Activated naive CD4-positive, alpha-beta T cell treated with anti-CD3 and anti-CD28 coated beads, Interleukin-2, amount 10 ng/mL, durations not matched to agents 7 days and 5 days (primary cell): Measurements from ENCODE around the gene ADCY1.

Experiments used
- CTCF ChIA-PET: fragments of 350-600 bp; sonication (Branson Sonifier 250); formaldehyde crosslinking; loops from one replicate; lab custom pipeline; 2021; ENCODE audit warnings: antibody characterized with exemption; lab: Charles Lee
- DNase-seq: peaks from one replicate; pipeline ENCODE4 v3.0.0-alpha.2; 2020
- H3K27ac Mint-ChIP-seq: one replicate; pipeline ENCODE4 v1.8.0; 2021; ENCODE audit warnings: mild to moderate bottlenecking, moderate library complexity, mixed read lengths
- H3K27me3 Mint-ChIP-seq: one replicate; pipeline ENCODE4 v1.8.0; 2021; ENCODE audit warnings: mild to moderate bottlenecking, mixed read lengths
- H3K36me3 Mint-ChIP-seq: one replicate; pipeline ENCODE4 v1.8.0; 2021; ENCODE audit warnings: mixed read lengths
- H3K4me1 Mint-ChIP-seq: one replicate; pipeline ENCODE4 v1.8.0; 2021; ENCODE audit warnings: mixed read lengths
- H3K4me3 Mint-ChIP-seq: one replicate; pipeline ENCODE4 v1.8.0; 2021; ENCODE audit warnings: mild to moderate bottlenecking, moderate library complexity, mixed read lengths
- H3K9me3 Mint-ChIP-seq: one replicate; pipeline ENCODE4 v1.8.0; 2021; ENCODE audit warnings: mixed read lengths

ADCY1 gene

DNA sequence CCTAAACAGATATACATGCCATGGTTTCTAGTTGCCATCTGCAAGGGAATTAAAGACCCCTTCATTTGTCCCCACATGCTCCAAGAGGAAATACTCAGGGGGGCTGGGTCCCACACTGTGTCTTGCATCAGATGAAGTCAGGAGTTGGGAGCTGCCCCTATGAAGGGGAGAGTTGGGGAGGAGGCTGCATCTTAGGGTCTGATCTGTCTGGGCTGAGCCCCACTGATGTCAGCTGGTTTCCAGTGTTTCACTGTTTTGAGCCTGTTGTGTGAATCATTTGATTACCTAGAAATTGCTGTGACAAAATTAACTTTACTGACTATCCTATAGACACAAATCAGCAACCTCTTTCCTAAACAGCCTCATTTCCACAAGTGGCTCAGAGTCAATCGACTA lies 4.9 kb upstream of the ADCY1 start:
- CTCF ChIA-PET: no interaction called here
- no peak overlapping the region for H3K4me3 Mint-ChIP-seq
- DNase-seq: no peak
- H3K36me3 Mint-ChIP-seq: no peaks in the 10 kb centered on the region
- H3K27ac Mint-ChIP-seq: no peak overlapping the region
- no peaks in the 10 kb centered on the region for H3K4me1 Mint-ChIP-seq
- H3K27me3 Mint-ChIP-seq: peaks cover 28% of the 10 kb centered on the region
- no peaks in the 10 kb centered on the region for H3K9me3 Mint-ChIP-seq

- Mint-ChIP-seq H3K4me1 (no peaks in the 10 kb centered on the region), H3K36me3 (no peaks in the 10 kb centered on the region), H3K9me3 (no peaks in the 10 kb centered on the region), H3K27me3 (peaks cover 40% of the 10 kb centered on the region), H3K27ac (no peak overlapping the region), H3K4me3 (no peak overlapping the region)
- CTCF ChIA-PET: no interaction called here
- DNase-seq: no peak
These were observed 3.4 kb upstream of the ADCY1 start for GRCh38 chr7:45570797-45571196.

DNA sequence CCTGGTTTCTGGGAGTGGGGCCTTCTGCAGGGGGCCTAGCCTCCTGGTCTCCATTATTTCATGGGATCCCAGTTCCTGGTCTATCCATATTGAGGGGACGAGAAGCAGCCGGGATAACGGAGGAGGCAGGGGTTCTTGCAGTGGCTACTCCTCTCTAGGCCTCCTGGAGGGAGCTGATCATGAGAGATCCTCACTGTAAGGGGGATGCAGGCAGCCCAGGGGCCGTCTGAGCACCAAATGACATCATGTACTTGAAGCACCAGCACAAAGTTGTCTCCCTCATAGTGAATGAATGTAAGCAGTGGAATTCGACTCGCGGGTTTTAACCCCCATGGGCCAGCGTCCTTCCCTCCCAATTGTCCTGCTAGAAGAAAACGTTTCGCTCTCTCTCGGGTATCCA lies 964 bp upstream of the ADCY1 start:
- Mint-ChIP-seq H3K36me3 (no peaks in the 10 kb centered on the region), H3K4me1 (no peaks in the 10 kb centered on the region), H3K27ac (no peak overlapping the region), H3K9me3 (no peaks in the 10 kb centered on the region), H3K4me3 (peak overlapping the region; percentile 58), H3K27me3 (peaks cover 64% of the 10 kb centered on the region)
- no peak for DNase-seq
- CTCF ChIA-PET: no interaction called here

- Mint-ChIP-seq H3K4me3 (no peak overlapping the region), H3K27ac (no peak overlapping the region), H3K9me3 (no peaks in the 10 kb centered on the region), H3K36me3 (no peaks in the 10 kb centered on the region), H3K4me1 (no peaks in the 10 kb centered on the region), H3K27me3 (peaks cover 66% of the 10 kb centered on the region)
- DNase-seq: no peak
- CTCF ChIA-PET: no interaction called here
These were observed 174 bp downstream of the ADCY1 start for GRCh38 chr7:45574416-45574668.

GRCh38 chr7:45574669-45575500 lies 717 bp downstream of the ADCY1 start:
- peak overlapping the region; percentile 31 for H3K4me3 Mint-ChIP-seq
- DNase-seq: no peak
- H3K36me3 Mint-ChIP-seq: no peaks in the 10 kb centered on the region
- CTCF ChIA-PET: no interaction called here
- H3K27ac Mint-ChIP-seq: no peak overlapping the region
- no peaks in the 10 kb centered on the region for H3K4me1 Mint-ChIP-seq
- H3K9me3 Mint-ChIP-seq: no peaks in the 10 kb centered on the region
- peaks cover 66% of the 10 kb centered on the region for H3K27me3 Mint-ChIP-seq

GRCh38 chr7:45575501-45576248 lies 1.5 kb downstream of the ADCY1 start:
- no peak for DNase-seq
- H3K9me3 Mint-ChIP-seq: no peaks in the 10 kb centered on the region
- no peak overlapping the region for H3K4me3 Mint-ChIP-seq
- no peaks in the 10 kb centered on the region for H3K36me3 Mint-ChIP-seq
- H3K27me3 Mint-ChIP-seq: peaks cover 66% of the 10 kb centered on the region
- H3K27ac Mint-ChIP-seq: no peak overlapping the region
- no peaks in the 10 kb centered on the region for H3K4me1 Mint-ChIP-seq
- CTCF ChIA-PET: no interaction called here

GRCh38 chr7:45576249-45576929 lies 2.2 kb downstream of the ADCY1 start:
- Mint-ChIP-seq H3K27ac (no peak overlapping the region), H3K9me3 (no peaks in the 10 kb centered on the region), H3K4me1 (no peaks in the 10 kb centered on the region), H3K4me3 (no peak overlapping the region), H3K36me3 (no peaks in the 10 kb centered on the region), H3K27me3 (peaks cover 65% of the 10 kb centered on the region)
- no peak for DNase-seq
- CTCF ChIA-PET: no interaction called here

DNA sequence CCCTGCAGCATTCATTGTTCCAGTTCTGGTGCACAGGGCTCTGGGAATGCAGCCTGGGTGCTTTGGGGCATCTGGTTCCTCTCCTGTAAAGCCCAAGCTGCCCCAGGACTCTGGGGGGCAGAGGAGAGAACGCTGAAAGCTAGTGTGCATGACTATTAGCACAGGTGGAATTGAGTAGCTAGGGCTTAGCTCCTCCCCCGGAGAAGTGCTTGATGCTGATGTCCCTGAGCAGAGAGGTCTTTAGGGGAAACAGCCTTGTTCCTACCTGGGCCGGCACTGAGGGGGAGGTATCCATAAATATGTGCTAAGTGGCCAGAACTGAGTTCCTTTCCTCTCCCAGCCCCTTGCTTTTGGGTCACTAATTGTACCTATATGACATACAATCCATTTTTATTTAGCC lies 3.9 kb downstream of the ADCY1 start:
- Mint-ChIP-seq H3K9me3 (no peaks in the 10 kb centered on the region), H3K27me3 (peaks cover 49% of the 10 kb centered on the region), H3K27ac (no peak overlapping the region), H3K4me3 (no peak overlapping the region), H3K4me1 (no peaks in the 10 kb centered on the region), H3K36me3 (no peaks in the 10 kb centered on the region)
- CTCF ChIA-PET: no interaction called here
- no peak for DNase-seq

GRCh38 chr7:45578467-45578866 lies 4.3 kb downstream of the ADCY1 start:
- Mint-ChIP-seq H3K27me3 (peaks cover 45% of the 10 kb centered on the region), H3K9me3 (no peaks in the 10 kb centered on the region), H3K4me1 (no peaks in the 10 kb centered on the region), H3K36me3 (no peaks in the 10 kb centered on the region), H3K4me3 (no peak overlapping the region), H3K27ac (no peak overlapping the region)
- DNase-seq: no peak
- CTCF ChIA-PET: no interaction called here

GRCh38 chr7:45579391-45579801 lies 5.2 kb downstream of the ADCY1 start:
- no peak overlapping the region for H3K4me3 Mint-ChIP-seq
- H3K4me1 Mint-ChIP-seq: no peaks in the 10 kb centered on the region
- no peak for DNase-seq
- H3K27me3 Mint-ChIP-seq: peaks cover 38% of the 10 kb centered on the region
- H3K27ac Mint-ChIP-seq: no peak overlapping the region
- H3K9me3 Mint-ChIP-seq: no peaks in the 10 kb centered on the region
- CTCF ChIA-PET: no interaction called here
- H3K36me3 Mint-ChIP-seq: no peaks in the 10 kb centered on the region

DNA sequence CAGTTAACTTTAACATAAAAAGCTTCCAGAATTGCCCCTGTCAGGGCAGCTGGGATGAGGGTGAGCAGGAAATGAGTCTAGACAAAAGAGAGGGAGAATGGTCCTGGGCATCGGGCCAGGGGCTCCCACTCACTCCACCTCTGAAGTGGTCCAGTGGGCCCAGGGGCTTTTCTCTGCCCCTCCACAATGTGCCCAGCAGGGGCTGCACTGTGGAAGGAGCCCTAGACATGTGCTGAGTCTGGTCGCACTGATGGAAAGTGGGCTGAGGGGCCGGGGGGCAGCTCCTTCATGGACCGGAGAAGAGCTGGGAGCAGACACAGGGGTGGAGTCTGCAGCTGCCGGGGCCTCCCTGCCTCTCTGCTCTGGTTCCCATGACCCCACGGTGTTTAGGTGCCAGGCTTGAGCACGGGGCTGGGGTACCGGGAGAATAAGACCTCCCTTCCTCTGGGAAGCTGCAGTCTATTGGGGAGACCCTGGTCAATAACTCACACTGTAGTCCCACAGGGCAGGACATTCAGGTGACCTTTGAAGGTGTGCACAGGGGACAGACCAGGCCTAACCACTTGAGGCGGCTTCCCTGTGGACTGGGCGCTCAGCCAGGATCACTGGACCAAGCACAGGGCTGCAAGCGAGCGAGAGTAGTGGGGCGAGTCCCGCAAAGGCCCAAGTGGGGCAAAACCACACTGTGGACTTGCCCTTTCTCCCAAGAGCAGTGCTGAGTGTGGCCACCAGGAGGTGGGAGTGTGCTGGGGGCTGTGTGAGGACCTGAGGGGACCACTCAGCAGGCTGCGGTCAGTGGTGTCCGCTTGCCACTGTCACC lies 6.1 kb downstream of the ADCY1 start:
- no peaks in the 10 kb centered on the region for H3K9me3 Mint-ChIP-seq
- no peaks in the 10 kb centered on the region for H3K36me3 Mint-ChIP-seq
- no peak for DNase-seq
- H3K4me1 Mint-ChIP-seq: no peaks in the 10 kb centered on the region
- H3K27ac Mint-ChIP-seq: no peak overlapping the region
- no peak overlapping the region for H3K4me3 Mint-ChIP-seq
- peaks cover 32% of the 10 kb centered on the region for H3K27me3 Mint-ChIP-seq
- CTCF ChIA-PET: no interaction called here

DNA sequence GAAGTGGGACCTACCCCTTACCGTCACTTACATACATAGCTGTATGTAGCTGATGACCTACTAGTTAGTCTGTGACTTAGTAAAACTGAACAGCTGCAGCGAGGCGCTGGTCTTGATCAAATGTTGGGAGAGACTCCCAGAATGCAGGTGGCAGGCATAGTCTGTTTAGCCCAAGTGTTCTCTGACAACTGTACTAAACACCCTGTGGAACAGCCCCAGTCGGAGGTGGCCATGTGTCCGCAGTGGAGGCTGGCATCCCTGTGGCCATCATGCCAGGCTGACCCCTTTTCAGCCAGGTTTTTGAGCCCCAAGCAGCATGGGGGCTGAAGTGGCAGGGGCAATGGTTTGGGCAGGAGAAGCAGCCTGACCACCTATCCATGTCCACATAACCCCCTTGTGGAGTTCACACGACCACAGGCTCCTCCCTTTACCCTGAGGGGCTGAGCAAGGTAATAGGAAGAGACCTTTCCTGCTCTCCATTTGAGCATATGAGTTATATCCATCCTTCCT lies 7.2 kb downstream of the ADCY1 start:
- H3K36me3 Mint-ChIP-seq: no peaks in the 10 kb centered on the region
- no peak overlapping the region for H3K4me3 Mint-ChIP-seq
- CTCF ChIA-PET: no interaction called here
- no peaks in the 10 kb centered on the region for H3K9me3 Mint-ChIP-seq
- H3K27me3 Mint-ChIP-seq: peaks cover 21% of the 10 kb centered on the region
- H3K27ac Mint-ChIP-seq: no peak overlapping the region
- no peak for DNase-seq
- H3K4me1 Mint-ChIP-seq: no peaks in the 10 kb centered on the region

DNA sequence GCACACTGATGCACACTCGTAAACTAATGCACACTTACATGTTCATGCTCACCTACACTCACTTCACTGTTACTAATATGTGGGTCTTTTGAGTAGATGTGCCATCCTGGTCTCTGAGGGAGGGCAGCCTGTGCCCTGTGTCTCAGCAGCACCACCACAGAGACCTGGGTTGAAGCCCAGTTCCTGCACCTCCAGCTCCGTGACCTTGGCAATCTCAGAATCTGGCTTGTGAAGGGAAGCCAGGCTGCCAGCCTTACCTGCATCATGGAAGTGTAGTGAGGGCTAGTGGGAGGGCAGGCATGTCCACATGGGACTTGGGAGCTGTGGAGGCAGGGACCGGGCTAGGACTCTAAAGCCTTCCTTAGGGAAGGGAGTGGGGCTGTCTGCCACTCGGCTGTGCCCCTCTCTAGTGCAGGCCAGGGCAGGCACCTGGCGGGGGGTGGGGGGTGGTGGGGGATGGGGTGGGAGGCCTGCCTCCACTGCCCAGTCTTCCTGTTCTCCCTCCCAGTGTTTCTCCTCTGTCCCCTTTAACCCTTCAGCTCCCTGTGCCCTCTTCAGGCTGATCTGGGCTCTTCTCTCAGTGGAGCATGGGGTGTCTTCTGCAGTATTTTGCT lies 8.1 kb downstream of the ADCY1 start:
- H3K36me3 Mint-ChIP-seq: no peaks in the 10 kb centered on the region
- no peak overlapping the region for H3K27ac Mint-ChIP-seq
- DNase-seq: no peak
- H3K4me3 Mint-ChIP-seq: no peak overlapping the region
- H3K4me1 Mint-ChIP-seq: no peaks in the 10 kb centered on the region
- no peaks in the 10 kb centered on the region for H3K9me3 Mint-ChIP-seq
- CTCF ChIA-PET: no interaction called here
- peaks cover 17% of the 10 kb centered on the region for H3K27me3 Mint-ChIP-seq

- Mint-ChIP-seq H3K27ac (no peak overlapping the region), H3K9me3 (no peaks in the 10 kb centered on the region), H3K36me3 (no peaks in the 10 kb centered on the region), H3K4me3 (no peak overlapping the region), H3K4me1 (no peaks in the 10 kb centered on the region), H3K27me3 (peaks cover 12% of the 10 kb centered on the region)
- no peak for DNase-seq
- CTCF ChIA-PET: no interaction called here
These were observed 8.7 kb downstream of the ADCY1 start for GRCh38 chr7:45582868-45583277.
